ENCODE results near the gene PFN4.

The PFN4 gene

GRCh38 chr2:24080701-24081100 is 42.4 kb downstream of the PFN4 start:
- DNase-seq (ENCODE audit: low read depth in 1 of 2, low spot score in 1 of 2): no peak

DNA sequence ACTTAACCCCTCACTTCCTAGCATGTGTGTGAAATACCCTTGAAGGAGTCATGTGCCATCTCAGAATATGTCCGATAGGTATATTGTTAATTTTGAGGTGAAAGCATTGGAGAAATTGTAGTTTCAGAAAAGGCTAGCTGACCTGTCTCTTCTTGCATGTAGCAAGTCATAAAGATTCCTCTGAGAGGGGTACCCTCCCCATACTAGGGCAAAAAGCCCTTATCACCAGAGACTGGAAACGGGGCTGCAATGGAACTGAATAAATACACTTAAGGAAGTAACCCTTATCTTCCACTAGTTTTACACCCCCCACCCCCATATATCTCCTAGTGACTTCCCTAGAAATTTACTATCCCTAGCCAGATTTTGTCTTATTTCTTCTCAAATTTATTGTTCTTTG is 45.3 kb downstream of the PFN4 start:
- DNase-seq (ENCODE audit: low read depth in 1 of 2, low spot score in 1 of 2): no peak

- DNase-seq (ENCODE audit: low read depth in 1 of 2, low spot score in 1 of 2): no peak
These were observed 45.6 kb downstream of the PFN4 start for GRCh38 chr2:24077535-24077877.

DNA sequence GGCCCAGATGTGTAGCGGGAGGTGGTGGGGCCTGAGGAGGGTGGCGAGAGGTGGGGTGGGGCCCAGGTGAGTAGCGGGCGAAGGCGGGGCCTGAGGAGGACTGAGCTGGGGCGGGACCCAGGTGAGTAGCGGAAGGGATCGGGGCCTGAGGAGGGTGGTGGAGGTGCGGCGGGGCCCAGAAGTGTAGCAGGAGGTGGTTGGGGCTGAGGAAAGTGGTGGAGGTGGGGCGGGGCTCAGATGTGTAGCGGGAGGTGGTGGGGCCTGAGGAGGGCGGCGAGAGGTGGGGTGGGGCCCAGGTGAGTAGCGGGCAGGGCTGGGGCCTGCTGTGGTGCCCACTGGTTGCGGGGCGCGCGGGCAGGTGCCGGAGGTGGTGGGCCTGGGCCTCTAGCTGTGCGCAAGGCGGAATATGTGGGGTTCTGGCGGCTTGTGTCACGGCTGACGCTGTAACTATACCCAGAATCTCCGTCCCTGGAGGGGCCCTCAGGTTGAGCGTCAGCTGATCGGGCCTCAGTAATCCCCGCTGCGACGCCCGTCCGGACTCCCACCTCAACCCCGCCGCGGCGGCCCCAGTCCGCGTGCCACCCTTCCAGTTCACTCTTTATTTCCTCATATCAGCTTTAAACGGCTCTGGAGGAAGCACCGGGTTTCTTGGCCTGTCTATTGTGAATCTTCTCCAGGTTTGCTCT is 46.1 kb downstream of the PFN4 start:
- no peak for DNase-seq (ENCODE audit: low read depth in 1 of 2, low spot score in 1 of 2)

GRCh38 chr2:24075915-24076848 is 47.0 kb downstream of the PFN4 start, which contains the start of gene SF3B6:
TSS of gene SF3B6 (minus strand) at chr2:24076326. CDS start at chr2:24076229, 97 bp downstream.
- DNase-seq (ENCODE audit: low read depth in 1 of 2, low spot score in 1 of 2): peak; percentile 97 to 99

- DNase-seq (ENCODE audit: low read depth in 1 of 2, low spot score in 1 of 2): no peak
These were observed 47.9 kb downstream of the PFN4 start for GRCh38 chr2:24075259-24075658.

- no peak for DNase-seq (ENCODE audit: low read depth in 1 of 2, low spot score in 1 of 2)
These were observed 49.3 kb downstream of the PFN4 start for GRCh38 chr2:24073816-24074215.

DNA sequence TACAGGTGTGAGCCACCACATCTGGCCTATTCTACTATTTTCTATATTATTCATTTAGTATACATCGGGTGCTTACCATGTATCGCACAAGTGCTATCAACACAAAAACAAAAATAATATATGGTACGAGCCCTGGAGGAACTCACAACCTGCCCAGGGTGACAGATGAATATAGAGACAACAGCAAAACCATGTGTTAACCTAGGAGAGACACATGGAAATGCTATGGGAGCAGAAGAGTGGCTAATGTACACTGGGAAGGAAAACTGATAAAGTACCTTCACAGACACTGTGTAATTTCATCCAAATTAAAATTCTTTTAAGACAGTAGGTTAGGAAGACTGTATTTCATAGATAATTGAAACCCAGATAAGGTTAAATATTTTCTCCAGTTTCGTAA is 50.9 kb downstream of the PFN4 start:
- no peak for DNase-seq (ENCODE audit: low read depth in 1 of 2, low spot score in 1 of 2)

GRCh38 chr2:24065341-24065740 is 57.8 kb downstream of the PFN4 start:
- DNase-seq (ENCODE audit: low read depth in 1 of 2, low spot score in 1 of 2): no peak

All from stimulated activated CD4-positive, alpha-beta T cell treated with anti-CD3 and anti-CD28 coated beads, Interleukin-15, amount 100 ng/mL, for 1 hour (primary cell).